Left lung (tissue), 10 donors: Measurements from ENCODE around the gene GBE1. TPM values are rescaled to one million over a fixed set of nuclear protein-coding genes. Genes with fewer than 3 reads are reported as not detected.

Source experiments
- ATAC-seq: fragments of 200-7000 bp; cut with Tn5 transposase; one replicate; pipeline ENCODE4 v1.9.1; 2020; ENCODE audit warnings: moderate library complexity
- DNase-seq, 4 donors: peaks; one replicate each; pipeline ENCODE4 v3.0.0-alpha.2; 2013 to 2020
- H3K27ac ChIP-seq, 2 donors: fragments of 200-600 bp; sonication (generic) in 1 of 2; one replicate each; pipeline versions ENCODE4 v1.5.0 to v1.8.0; 2020 to 2021
- H3K27me3 ChIP-seq, 2 donors: fragments of 200-600 bp; sonication (generic) in 1 of 2; one replicate each; pipeline versions ENCODE4 v1.5.0 to v1.8.0; 2020 to 2021
- H3K36me3 ChIP-seq, 2 donors: fragments of 200-600 bp; sonication (generic) in 1 of 2; one replicate each; pipeline versions ENCODE4 v1.5.0 to v1.8.0; 2020 to 2021
- H3K4me1 ChIP-seq, 2 donors: fragments of 200-600 bp; one replicate each; pipeline ENCODE4 v1.8.0; 2021
- H3K4me3 ChIP-seq, 2 donors: fragments of 200-600 bp; sonication (generic) in 1 of 2; one replicate each; pipeline versions ENCODE4 v1.5.0 to v1.8.0; 2020 to 2021; ENCODE audit warnings: mild to moderate bottlenecking in 1 of 2
- H3K9me3 ChIP-seq, 2 donors: fragments of 200-600 bp; sonication (generic) in 1 of 2; one replicate each; pipeline versions ENCODE4 v1.5.0 to v1.8.0; 2020 to 2021
- intact Hi-C, 2 donors: fragments of 100-400 bp; cut with DNase I; formaldehyde crosslinking; loops; one replicate each; pipeline versions ENCODE4 v1.11.2 to v1.14.2; 2022
- polyA plus RNA-seq, 6 donors: library from polyadenylated mRNA; unstranded; fragments of 120-200 nt; gene quantifications; one replicate each; pipeline ENCODE4 v1.2.1, GENCODE V29; 2013; ENCODE audit not compliant: insufficient read length in 6 of 6
- total RNA-seq, 2 donors: library from RNA; stranded (reverse); fragmentation: NEBNext Ultra II Directional; extraction: Animal tissue kit (Norgen Biotek cat#: 25700); gene quantifications; one replicate each; pipeline ENCODE4 v1.2.1, GENCODE V29; 2021
- TF ChIP-seq, protein P1 (sequence below), 2 donors: fragments of 200-600 bp; sonication (generic) in 1 of 2; IDR thresholded peaks; one replicate each; pipeline versions ENCODE4 v1.5.0 to v1.8.0; 2021; ENCODE audit warnings: antibody characterized with exemption in 2 of 2
- donor health status: DM: no; HTN: yes; CAD: no.
- donor health status: DM: no; HTN: no; CAD: no.

GBE1 gene
- total and polyA plus RNA-seq, 8 donors: 13.3 to 53.1 (median 16.3) TPM

- DNase-seq: no peak
- ATAC-seq: no peak
- TF ChIP-seq, protein P1, sequence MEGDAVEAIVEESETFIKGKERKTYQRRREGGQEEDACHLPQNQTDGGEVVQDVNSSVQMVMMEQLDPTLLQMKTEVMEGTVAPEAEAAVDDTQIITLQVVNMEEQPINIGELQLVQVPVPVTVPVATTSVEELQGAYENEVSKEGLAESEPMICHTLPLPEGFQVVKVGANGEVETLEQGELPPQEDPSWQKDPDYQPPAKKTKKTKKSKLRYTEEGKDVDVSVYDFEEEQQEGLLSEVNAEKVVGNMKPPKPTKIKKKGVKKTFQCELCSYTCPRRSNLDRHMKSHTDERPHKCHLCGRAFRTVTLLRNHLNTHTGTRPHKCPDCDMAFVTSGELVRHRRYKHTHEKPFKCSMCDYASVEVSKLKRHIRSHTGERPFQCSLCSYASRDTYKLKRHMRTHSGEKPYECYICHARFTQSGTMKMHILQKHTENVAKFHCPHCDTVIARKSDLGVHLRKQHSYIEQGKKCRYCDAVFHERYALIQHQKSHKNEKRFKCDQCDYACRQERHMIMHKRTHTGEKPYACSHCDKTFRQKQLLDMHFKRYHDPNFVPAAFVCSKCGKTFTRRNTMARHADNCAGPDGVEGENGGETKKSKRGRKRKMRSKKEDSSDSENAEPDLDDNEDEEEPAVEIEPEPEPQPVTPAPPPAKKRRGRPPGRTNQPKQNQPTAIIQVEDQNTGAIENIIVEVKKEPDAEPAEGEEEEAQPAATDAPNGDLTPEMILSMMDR (IDR thresholded peaks at IDR 0.05): no peak
- H3K4me3 ChIP-seq: no peak overlapping the region
- H3K27me3 ChIP-seq: no peaks in the 10 kb centered on the region
- H3K27ac ChIP-seq: no peak overlapping the region
- peaks cover 0 to 3% of the 10 kb centered on the region in 2 donors for H3K36me3 ChIP-seq
- H3K4me1 ChIP-seq: peaks cover 0 to 8% of the 10 kb centered on the region in 2 donors
- intact Hi-C loops: no loop called here
- no peaks in the 10 kb centered on the region for H3K9me3 ChIP-seq
Observed at GRCh38 chr3:81723732-81724313, 37.6 kb downstream of the GBE1 start.

DNA sequence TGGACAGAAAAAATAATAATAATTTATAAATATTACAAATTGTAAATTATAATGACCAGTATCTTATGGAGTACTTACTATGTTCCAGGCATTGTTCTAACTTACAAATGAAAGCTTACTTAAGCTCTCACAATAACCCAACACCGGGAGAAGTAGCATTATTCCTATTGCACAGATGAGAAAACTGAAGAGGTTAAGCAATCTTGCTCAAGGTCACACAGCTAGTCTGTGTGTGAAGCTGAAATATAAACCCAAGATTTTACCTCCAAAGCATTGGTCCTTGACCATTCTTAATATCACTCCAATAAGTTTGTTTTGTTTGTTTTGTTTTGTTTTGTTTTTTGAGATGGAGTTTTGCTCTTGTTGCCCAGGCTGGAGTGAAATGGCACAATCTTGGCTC is 43.1 kb downstream of the GBE1 start:
- Histone ChIP-seq H3K9me3 (no peaks in the 10 kb centered on the region), H3K27me3 (no peaks in the 10 kb centered on the region), H3K27ac (no peak overlapping the region), H3K4me3 (no peak overlapping the region), H3K4me1 (no peaks in the 10 kb centered on the region), H3K36me3 (no peaks in the 10 kb centered on the region)
- ATAC-seq: no peak
- TF ChIP-seq, protein P1 (IDR thresholded peaks at IDR 0.05): no peak
- intact Hi-C loops: no loop called here
- no peak for DNase-seq

DNA sequence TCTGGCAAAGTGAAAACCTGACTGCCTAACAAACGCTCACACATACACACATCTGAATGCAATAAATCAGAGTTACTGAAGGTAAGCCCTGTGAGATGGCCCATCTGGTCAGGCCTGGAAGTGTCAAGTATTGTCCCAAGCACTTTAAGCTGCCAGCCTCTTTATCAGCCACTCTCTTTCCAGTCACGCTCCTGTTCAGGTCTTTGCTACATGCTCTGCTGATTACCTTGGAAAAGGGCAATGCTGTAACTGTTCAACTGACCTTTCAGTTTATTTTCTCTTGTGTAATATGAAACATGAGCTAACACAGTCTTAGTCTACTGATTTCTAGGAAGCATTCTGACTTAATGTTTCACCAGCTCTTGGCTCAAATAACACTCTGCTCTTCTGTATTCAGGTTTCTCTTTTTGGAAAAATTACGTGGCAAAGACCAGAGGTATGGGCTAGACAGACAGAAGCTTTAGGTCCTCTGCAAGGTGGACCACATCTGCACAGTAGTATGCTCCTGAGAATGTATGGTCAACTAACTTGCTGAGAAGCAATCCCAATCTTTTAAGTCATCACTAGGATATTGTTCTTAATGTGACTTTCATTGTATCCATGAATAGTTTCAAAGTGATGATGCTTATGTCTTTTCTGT is 44.5 kb downstream of the GBE1 start:
- DNase-seq: peak in 2 of 4 donors; percentile 10 to 36
- no peaks in the 10 kb centered on the region for H3K36me3 ChIP-seq
- TF ChIP-seq, protein P1 (IDR thresholded peaks at IDR 0.05): no peak
- H3K27ac ChIP-seq: peak overlapping the region in 1 of 2 donors; percentile 3
- H3K4me3 ChIP-seq: no peak overlapping the region
- intact Hi-C loops: no loop called here
- no peaks in the 10 kb centered on the region for H3K4me1 ChIP-seq
- H3K9me3 ChIP-seq: no peaks in the 10 kb centered on the region
- peak; percentile 96 for ATAC-seq
- no peaks in the 10 kb centered on the region for H3K27me3 ChIP-seq

- intact Hi-C loops: no loop called here
- TF ChIP-seq, protein P1 (IDR thresholded peaks at IDR 0.05): no peak
- no peak for ATAC-seq
Observed at GRCh38 chr3:81713031-81713430, 48.4 kb downstream of the GBE1 start.

GRCh38 chr3:81709606-81710005 is 51.8 kb downstream of the GBE1 start:
- no peak overlapping the region for H3K27ac ChIP-seq
- peaks cover 0 to 17% of the 10 kb centered on the region in 2 donors for H3K4me1 ChIP-seq
- H3K9me3 ChIP-seq: no peaks in the 10 kb centered on the region
- no peaks in the 10 kb centered on the region for H3K27me3 ChIP-seq
- intact Hi-C loops: no loop called here
- DNase-seq (no peak), ATAC-seq (no peak)
- no peaks in the 10 kb centered on the region for H3K36me3 ChIP-seq
- H3K4me3 ChIP-seq: no peak overlapping the region
- TF ChIP-seq, protein P1 (IDR thresholded peaks at IDR 0.05): no peak

More at GRCh38 chr3:81713031-81713430, 48.4 kb downstream of the GBE1 start:
- Histone ChIP-seq H3K27ac (no peak overlapping the region), H3K4me3 (no peak overlapping the region), H3K9me3 (no peaks in the 10 kb centered on the region), H3K4me1 (peaks cover 0 to 9% of the 10 kb centered on the region in 2 donors), H3K27me3 (no peaks in the 10 kb centered on the region), H3K36me3 (no peaks in the 10 kb centered on the region)
- DNase-seq: no peak
